ENCODE measurements around the gene PPIF. TPM values are rescaled to one million over a fixed set of nuclear protein-coding genes. Genes with fewer than 3 reads are reported as not detected.

Gene PPIF
- total RNA-seq, 1 donor from 2014 or later: 27.1 TPM

DNA sequence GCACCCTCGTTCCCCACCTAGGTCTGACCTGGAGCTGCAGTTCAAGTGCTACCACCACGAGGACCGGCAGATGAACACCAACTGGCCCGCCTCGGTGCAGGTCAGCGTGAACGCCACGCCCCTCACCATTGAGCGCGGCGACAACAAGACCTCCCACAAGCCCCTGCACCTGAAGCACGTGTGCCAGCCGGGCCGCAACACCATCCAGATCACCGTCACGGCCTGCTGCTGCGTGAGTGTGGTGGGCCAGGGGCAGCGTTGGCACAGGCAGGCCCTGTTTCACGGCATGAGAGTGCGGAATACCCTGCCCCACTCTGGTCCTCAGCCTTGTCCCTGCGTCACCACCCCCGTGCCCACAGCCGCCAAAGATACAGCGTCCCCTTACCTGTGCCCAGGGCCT is 46.6 kb upstream of the PPIF start:
- Histone ChIP-seq H3K79me2 (ENCODE audit: low read depth) (no peaks in the 10 kb centered on the region), H3K4me1 (no peaks in the 10 kb centered on the region), H3F3A (ENCODE audit: low read depth) (no peaks in the 10 kb centered on the region), H3K27ac (no peak overlapping the region), H3K9ac (no peak overlapping the region), H2AFZ (replicated peaks) (no peak overlapping the region), H3K4me2 (no peak overlapping the region), H4K20me1 (ENCODE audit: low read depth) (no peaks in the 10 kb centered on the region), H3K27me3 (no peaks in the 10 kb centered on the region), H3K4me3 (no peak overlapping the region), H3K36me3 (no peaks in the 10 kb centered on the region), H3K9me3 (ENCODE audit: low read depth) (no peaks in the 10 kb centered on the region)
- H3K27me3 Mint-ChIP-seq (ENCODE audit: insufficient read depth, low read depth): no peaks in the 10 kb centered on the region
- peaks cover 34% of the 10 kb centered on the region for H3K36me3 Mint-ChIP-seq
- TF ChIP-seq EZH2phosphoT487 (IDR thresholded peaks at IDR 0.05) (no peak), EZH2 (IDR thresholded peaks at IDR 0.05) (no peak), CTCF (IDR thresholded peaks at IDR 0.05) (no peak)
- H3K4me1 Mint-ChIP-seq: no peaks in the 10 kb centered on the region
- H3K4me3 Mint-ChIP-seq: no peak overlapping the region
- DNase-seq (ENCODE audit: low spot score): no peak
- H3K9me3 Mint-ChIP-seq: no peaks in the 10 kb centered on the region
- no peak overlapping the region for H3K27ac Mint-ChIP-seq

DNA sequence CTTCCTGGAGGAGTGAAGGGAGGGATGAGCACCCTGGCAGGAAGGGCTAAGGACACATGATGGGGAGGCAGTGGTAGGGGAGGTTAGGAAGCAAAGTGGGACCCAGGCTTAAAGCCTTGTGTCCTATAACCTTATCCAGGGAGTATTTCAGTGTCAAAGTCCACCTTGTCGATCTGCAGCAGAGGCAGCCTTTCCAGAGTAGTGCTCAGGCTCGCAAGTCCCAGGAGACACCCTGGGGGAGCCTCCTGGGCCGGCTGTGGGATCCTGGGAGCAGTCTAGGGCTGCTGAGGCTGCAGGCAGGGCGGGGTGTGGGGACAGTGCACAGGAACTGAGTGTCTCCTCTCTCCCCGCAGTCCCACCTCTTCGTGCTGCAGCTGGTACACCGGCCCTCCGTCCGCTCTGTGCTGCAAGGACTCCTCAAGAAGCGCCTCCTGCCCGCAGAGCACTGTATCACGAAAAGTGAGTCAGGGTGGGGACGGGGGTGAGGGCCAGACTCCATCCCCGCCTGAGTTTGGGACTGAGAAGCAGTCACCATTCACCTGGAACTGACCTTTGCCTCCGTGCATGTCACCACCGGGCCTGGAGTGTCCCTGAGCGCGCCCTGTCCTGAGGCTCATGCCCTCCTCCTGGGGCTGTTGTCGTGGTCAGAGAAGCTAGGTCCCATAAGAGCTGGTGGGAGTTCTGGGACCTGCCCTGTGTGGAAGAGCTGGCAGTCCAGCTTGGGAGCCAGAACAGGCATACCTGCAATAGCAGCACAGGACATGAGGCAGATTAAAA is 45.3 kb upstream of the PPIF start:
- no peaks in the 10 kb centered on the region for H3K79me2 ChIP-seq (ENCODE audit: low read depth)
- no peaks in the 10 kb centered on the region for H3K4me1 Mint-ChIP-seq
- no peak for DNase-seq (ENCODE audit: low spot score)
- no peak overlapping the region for H3K4me2 ChIP-seq
- no peak overlapping the region for H3K4me3 Mint-ChIP-seq
- no peaks in the 10 kb centered on the region for H3K9me3 Mint-ChIP-seq
- no peaks in the 10 kb centered on the region for H4K20me1 ChIP-seq (ENCODE audit: low read depth)
- no peaks in the 10 kb centered on the region for H3K9me3 ChIP-seq (ENCODE audit: low read depth)
- no peak overlapping the region for H3K27ac Mint-ChIP-seq
- no peaks in the 10 kb centered on the region for H3K27me3 ChIP-seq
- H3K9ac ChIP-seq: no peak overlapping the region
- peaks cover 31% of the 10 kb centered on the region for H3K36me3 Mint-ChIP-seq
- H3K36me3 ChIP-seq: no peaks in the 10 kb centered on the region
- no peaks in the 10 kb centered on the region for H3F3A ChIP-seq (ENCODE audit: low read depth)
- TF ChIP-seq EZH2phosphoT487 (IDR thresholded peaks at IDR 0.05): no peak
- no peak for TF ChIP-seq CTCF (IDR thresholded peaks at IDR 0.05)
- no peak for TF ChIP-seq EZH2 (IDR thresholded peaks at IDR 0.05)
- no peak overlapping the region for H3K27ac ChIP-seq
- no peaks in the 10 kb centered on the region for H3K4me1 ChIP-seq
- H2AFZ ChIP-seq (replicated peaks): no peak overlapping the region
- no peak overlapping the region for H3K4me3 ChIP-seq
- no peaks in the 10 kb centered on the region for H3K27me3 Mint-ChIP-seq (ENCODE audit: insufficient read depth, low read depth)

DNA sequence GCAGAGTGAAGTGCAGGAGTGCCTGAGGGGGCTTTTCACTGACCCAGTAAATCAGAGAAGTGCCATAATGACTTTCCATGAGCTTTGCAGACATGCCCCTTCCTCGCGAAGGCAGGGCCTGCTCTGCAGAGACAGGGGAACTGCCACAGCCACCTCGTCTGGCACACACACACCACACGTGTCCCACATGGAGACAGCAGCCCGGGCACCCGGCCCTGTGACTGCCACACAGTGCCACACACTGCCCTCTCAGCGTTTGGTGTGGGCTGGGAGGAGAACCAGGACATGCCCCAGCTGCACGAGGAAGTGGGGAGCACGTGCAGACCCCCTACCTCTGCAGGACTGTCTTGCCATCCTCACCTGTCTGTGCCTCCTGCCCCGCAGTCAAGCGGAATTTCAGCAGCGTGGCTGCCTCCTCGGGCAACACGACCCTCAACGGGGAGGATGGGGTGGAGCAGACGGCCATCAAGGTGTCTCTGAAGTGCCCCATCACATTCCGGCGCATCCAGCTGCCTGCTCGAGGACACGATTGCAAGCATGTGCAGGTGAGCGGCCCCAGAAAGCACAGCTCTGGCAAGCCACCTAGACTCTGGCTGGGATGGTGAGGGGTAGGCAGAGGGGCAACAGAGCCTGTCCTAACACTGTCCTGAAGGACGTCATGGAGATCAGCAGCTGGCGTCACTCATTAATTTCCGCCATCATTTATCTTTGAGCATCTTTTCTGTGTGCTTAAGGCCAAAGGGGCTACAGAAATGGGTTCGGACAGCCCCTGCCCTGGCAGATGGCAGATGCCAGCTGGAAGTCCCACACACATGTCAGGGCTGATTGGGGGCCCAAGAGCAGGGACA is 43.4 kb upstream of the PPIF start:
- H3K4me3 ChIP-seq: no peak overlapping the region
- no peaks in the 10 kb centered on the region for H4K20me1 ChIP-seq (ENCODE audit: low read depth)
- no peaks in the 10 kb centered on the region for H3K36me3 ChIP-seq
- no peaks in the 10 kb centered on the region for H3K79me2 ChIP-seq (ENCODE audit: low read depth)
- H2AFZ ChIP-seq (replicated peaks): no peak overlapping the region
- no peak for DNase-seq (ENCODE audit: low spot score)
- no peak overlapping the region for H3K27ac ChIP-seq
- H3K27ac Mint-ChIP-seq: no peak overlapping the region
- H3K27me3 Mint-ChIP-seq (ENCODE audit: insufficient read depth, low read depth): peaks cover 3% of the 10 kb centered on the region
- no peak overlapping the region for H3K9ac ChIP-seq
- H3F3A ChIP-seq (ENCODE audit: low read depth): no peaks in the 10 kb centered on the region
- no peak overlapping the region for H3K4me2 ChIP-seq
- H3K4me1 Mint-ChIP-seq: no peaks in the 10 kb centered on the region
- no peaks in the 10 kb centered on the region for H3K27me3 ChIP-seq
- no peak overlapping the region for H3K4me3 Mint-ChIP-seq
- no peaks in the 10 kb centered on the region for H3K4me1 ChIP-seq
- no peak for TF ChIP-seq EZH2 (IDR thresholded peaks at IDR 0.05)
- TF ChIP-seq EZH2phosphoT487 (IDR thresholded peaks at IDR 0.05): no peak
- TF ChIP-seq CTCF (IDR thresholded peaks at IDR 0.05): no peak
- no peaks in the 10 kb centered on the region for H3K9me3 Mint-ChIP-seq
- H3K9me3 ChIP-seq (ENCODE audit: low read depth): no peaks in the 10 kb centered on the region
- H3K36me3 Mint-ChIP-seq: peaks cover 27% of the 10 kb centered on the region

Data from neural progenitor cell (in vitro differentiated cells).